GM21367 (cell line): ENCODE results near the gene ATP6V1G1.

Experiments used
- ATAC-seq: cut with Tn5 transposase; IDR thresholded peaks from one replicate; pipeline ENCODE4 v1.9.1; 2021; ENCODE audit not compliant: unreplicated experiment

Gene ATP6V1G1, protein sequence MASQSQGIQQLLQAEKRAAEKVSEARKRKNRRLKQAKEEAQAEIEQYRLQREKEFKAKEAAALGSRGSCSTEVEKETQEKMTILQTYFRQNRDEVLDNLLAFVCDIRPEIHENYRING

DNA sequence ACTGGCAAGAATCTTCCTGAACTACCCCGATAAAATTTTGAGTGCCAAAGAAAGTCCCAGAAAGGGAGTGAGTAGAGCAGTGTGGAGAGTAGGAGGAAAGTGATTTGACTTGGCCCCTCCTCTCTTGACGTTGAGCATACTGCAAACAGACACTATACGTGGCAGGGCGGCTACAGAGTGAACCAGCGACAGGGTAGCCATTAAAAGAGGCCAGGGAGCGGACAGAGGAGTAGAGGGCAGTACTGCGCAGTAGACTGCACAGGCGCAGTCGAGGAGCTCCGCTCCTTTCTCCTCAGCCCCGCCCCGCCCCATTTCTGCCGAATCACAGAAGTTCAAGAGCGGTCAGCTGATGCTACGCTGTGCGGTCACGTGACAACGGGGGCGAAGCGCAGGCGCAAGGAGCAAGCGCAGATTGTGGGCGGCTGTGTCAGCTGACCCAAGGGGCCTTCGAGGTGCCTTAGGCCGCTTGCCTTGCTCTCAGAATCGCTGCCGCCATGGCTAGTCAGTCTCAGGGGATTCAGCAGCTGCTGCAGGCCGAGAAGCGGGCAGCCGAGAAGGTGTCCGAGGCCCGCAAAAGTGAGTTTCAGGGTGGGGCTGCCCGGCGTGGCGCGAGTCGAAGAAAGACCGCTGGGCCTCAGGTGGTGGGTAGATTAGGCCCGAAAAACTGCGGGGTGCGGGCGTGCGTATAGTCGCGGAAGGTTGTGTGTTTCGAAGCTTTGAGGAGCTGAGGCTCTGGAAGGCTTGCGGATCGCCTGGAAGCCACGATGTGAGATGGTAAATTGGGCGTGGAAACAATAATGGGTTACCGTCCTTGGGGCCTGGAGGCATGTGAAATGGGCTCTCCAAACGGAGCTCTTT is at the start of gene ATP6V1G1:
TSS of gene ATP6V1G1 (plus strand) at position 425 of the 858 bp plus-strand sequence. CDS start at position 495, 70 bp downstream.
- peak; percentile 93 for ATAC-seq

DNA sequence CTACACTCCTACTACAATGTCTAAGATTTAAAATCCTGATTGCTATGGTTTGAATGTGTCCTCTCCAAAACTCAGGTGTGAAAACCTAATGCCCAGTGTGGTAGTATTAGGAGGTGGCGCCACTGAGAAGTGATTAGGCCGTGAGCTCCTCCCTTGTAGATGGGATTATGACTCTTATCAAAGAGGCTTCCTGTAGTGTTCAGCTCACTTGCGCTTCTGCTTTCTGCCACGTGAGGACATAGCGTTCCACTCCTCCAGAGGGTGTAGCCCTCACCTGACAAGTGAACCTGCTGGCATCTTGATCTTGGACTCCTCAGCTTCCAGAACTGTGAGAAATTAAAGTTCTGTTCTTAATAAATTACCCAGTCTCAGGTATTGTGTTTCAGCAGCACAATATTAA is 49.3 kb upstream of the ATP6V1G1 start:
- no peak for ATAC-seq

DNA sequence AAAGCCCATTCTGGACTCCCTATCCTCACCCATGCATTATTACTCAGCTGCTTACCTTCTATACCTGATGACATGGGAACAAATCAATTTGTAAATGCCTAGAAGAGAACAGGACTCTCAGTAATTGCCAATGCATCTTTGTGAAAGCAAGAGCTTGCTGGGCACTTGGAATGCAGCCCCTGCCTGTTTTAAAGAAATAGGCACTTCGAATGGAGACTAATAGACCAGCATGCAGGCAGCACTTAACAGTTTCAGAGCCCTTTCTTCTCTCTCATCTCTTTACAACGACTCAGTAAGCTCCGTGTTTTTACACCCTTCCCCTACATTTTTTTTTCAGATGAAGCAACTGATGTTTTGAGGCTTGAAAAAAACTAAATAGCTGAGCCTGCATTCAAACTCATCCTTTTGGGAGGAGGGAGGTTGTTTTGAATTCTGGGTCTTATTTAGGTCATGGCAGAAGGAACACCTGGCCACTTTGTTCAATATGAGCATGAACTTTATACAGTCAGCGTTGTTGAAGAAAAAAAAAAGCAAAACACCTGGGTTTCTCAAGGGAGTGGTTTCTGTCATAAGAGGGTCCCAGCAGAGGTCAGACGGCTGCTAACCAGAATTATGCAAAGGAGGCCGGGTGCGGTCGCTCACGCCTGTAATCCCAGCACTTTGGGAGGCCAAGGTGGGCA is 47.7 kb upstream of the ATP6V1G1 start:
- ATAC-seq: no peak

DNA sequence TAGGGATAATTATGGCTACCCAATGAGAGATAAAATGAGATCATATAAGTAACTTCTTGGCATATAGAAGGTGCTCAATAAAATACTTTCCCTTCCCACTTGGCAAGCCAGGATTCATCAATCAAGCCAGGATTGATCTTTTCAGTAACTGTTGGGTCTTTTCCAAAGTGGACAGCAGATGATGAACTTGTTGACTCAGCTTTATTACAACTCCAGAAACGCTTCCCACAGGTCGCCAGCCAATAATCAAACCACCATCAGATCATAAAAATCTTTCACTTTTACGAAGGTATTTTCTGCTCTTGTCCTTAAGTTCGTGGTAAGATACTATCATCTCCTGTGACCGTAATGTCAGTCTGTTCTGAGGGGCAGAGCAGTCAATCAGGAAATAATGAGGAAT is 42.5 kb upstream of the ATP6V1G1 start:
- no peak for ATAC-seq

- no peak for ATAC-seq
These were observed 40.7 kb upstream of the ATP6V1G1 start for GRCh38 chr9:114546851-114547250.

GRCh38 chr9:114549697-114550330 is 37.8 kb upstream of the ATP6V1G1 start:
- ATAC-seq: no peak

DNA sequence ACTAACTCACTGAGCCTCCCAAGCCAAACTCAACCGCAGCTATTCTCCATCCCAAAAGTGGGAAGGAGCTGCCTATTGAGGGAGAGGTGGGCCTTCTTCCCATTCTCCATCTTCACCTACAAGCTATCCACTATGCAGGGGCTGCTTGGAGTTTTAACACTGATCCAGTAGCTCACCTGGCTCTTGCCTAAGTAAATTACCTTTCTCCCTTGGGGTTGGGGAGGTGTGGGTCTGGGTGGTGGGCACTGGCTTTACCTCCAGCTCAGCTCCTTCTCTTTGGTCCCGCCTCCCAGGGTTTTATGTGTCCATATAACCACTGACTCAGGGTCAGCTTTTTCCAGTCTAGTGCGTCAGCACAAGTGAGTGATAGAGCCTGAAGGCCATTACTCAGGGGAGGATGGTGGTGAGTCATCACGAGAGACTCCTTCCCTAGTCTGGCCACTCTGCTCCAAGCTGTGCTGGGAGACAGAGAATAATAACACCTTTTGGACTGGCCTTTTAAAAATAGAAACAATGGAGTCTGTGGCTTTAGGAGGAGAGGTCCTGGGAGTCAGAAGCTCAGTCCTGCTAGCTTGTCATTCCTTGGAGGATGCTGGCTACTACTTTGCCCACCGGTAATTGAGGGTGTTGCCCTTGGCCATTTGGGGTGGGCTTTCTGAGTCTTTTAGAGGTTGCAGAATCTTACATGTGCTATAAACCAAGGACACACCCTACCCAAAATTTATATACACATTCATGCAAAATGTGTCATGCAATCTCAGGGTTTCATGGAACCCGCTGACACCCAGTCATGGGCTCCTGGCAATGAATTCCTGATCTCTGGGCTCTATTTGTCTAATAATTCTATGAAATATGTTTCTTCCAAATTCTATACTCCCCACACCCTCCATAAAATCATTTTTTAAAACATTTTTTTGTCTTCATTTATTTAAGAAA is 35.6 kb upstream of the ATP6V1G1 start:
- ATAC-seq: no peak

GRCh38 chr9:114552706-114553105 is 34.9 kb upstream of the ATP6V1G1 start:
- no peak for ATAC-seq

- no peak for ATAC-seq
These were observed 34.4 kb upstream of the ATP6V1G1 start for GRCh38 chr9:114553202-114553601.

- ATAC-seq: no peak
These were observed 31.9 kb upstream of the ATP6V1G1 start for GRCh38 chr9:114555696-114556095.

DNA sequence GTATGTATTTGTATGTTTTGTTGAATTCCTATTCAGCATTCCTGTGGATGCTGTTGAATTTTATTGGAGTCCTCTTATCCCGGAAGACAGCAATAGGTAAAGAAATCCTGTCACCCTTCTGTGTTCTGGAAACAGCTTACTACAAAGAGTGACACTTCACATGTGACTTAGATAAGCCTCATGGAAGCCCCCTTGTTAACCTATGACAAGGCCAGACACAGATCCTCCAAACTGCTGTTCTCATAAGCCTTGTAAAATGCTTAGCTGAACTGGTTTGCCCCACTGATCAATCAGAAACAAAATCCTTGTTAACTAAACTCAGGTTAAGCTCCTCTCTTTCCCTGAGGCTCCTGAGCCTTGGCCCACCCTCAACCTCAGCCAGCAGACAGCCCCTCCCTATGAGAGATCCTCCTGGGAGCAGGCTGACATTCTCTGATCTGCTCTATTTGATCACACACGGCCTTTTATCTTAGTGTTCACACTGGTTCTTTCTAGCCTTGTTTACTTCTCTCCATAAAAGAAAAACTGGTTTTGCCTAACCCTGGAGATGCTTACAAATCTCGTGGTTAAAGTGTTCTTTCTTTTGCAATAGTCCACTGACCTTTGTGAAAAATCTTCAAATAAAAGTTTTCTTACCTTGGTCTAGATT is 29.4 kb upstream of the ATP6V1G1 start:
- no peak for ATAC-seq

GRCh38 chr9:114559830-114560513 is 27.6 kb upstream of the ATP6V1G1 start:
- ATAC-seq: no peak

DNA sequence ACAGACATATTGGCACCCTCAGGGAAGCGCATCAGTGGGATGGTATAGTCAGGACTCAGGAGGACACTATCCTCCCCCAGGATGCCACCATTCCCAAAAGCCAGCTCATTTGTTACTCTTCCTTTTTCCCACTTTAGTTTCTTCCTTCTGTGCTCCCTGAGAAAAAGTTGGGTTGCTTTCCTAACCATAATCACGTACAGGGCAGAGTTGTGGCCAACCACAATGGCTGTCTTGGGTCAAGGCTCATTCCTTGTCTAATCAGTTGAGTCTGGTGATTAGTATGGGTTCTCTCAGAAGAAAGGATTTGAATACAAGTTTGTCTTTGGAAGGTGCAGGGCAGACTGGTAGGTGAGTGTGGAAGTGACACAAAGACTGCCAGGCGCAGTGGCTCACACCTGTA is 26.6 kb upstream of the ATP6V1G1 start:
- no peak for ATAC-seq

DNA sequence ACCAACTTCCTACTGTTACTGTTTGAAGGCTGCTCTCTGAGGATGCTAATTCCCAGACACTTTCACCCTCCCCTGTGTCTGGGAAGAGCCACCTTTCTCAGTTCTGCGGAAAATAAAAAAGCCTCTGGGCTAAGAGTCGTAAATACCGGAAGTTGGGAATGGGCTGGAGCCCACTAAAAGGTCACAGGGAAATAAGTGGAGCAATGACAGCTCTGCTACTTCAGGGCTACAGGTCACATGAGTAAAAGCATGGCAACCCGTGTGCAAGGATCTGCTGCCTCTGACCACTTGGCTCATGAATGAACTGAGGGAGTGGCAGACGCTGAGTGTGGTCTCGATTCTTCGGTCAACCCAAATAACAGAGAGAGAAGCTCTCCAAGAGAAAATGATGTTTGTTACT is 25.8 kb upstream of the ATP6V1G1 start:
- no peak for ATAC-seq

DNA sequence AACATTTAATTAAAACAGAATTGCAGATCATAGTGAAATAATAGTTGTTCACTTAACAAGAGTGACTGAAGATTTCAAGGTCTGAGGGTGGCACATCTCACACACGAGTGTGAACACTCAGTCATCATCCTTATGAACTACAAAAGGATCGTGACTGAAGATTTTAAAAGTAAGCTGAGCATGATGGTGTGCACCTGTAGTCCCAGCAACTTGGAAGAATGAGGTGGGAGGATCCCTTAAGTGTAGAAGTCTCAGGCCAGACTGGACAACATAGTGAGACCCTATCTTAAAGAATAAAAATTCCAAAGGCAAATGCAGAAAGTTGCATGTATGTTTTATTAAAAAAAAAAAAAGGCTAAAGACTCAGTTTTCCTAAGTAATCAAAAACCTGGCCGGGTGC is 22.4 kb upstream of the ATP6V1G1 start:
- no peak for ATAC-seq

GRCh38 chr9:114570742-114571141 is 16.8 kb upstream of the ATP6V1G1 start:
- ATAC-seq: no peak

- no peak for ATAC-seq
These were observed 16.2 kb upstream of the ATP6V1G1 start for GRCh38 chr9:114571391-114571790.

DNA sequence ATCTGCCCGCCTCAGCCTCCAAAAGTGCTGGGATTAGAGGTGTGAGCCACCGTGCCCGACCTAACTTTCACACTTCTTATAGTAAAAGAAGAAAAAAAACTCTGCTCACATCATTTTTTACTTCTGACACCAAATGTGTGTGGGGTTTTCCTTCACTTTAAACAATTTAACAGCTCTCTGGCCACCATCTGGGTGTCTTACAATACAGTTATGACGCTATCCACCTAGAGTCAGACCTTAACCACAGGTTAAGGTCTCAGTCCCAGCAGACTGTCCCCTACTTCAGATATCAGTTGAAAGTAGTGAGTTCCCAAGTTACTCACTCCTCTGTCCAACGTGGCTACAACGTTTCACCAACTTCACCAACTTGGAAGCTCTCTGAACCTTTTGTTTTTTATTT is 15.4 kb upstream of the ATP6V1G1 start:
- ATAC-seq: no peak

DNA sequence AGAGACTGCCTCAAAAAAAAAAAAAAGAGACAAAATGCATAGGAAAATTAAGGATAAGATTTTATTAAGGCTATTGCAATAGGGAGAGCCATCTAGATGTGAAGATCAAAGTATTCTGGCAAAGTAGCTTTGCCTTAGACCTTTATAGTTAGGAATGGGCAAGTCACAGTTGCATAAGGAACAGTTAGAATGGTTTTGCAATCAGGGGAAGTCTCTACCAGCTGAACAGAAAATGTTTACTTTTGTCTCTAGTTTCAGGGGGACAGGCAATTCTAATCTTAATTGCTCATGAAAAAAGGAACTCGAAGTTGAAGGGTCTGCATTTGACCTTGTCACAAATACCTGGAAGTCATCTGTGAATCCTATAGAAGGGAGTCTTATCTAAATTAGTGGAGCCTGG is 13.1 kb upstream of the ATP6V1G1 start:
- ATAC-seq: no peak
